ENCODE results near the gene MMEL1. TPM values are rescaled to one million over a fixed set of nuclear protein-coding genes. Genes with fewer than 3 reads are reported as not detected.

The MMEL1 gene
- total RNA-seq, 1 donor from 2014 or later = 3.4 TPM

DNA sequence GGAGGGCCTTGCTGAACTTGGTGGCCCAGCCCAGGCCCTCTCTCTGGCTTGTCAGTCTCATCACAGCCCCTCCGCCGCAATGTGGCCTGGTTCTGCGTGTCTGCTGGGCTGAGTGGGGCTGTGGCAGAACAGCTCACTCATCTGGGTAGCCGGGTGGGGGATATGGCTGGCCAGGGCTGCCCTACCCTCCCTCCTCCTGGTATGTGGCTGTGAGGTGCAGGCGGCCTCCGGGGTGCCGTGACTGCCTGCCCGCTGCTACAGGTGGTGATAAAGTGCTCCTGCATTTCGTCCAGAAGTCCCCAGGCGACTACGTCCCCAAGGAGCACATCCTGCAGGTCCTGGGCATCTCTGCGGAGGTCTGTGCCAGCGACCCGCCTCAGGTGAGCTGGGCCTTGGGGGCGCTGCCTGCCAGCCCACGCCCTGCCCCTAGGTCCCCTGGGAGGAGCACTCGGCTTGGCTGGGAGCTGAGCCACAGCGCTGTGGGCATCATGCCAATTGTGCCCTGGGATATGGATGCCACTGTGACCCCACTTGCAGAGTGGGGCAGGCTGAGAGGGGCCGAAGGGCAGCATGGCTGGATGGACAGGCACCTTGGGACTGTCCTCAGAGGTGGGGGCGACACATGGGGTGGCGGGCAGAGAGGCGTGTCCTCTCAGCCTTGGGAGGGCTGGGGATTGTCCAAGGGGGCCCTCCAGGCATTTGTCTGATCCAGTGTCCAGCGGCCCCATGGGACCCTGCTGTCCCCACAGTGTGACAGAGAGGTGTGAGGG lies 44.0 kb downstream of the MMEL1 start:
- peak overlapping the region; percentile 33 for H3K4me3 Mint-ChIP-seq
- no peak overlapping the region for H3K27ac Mint-ChIP-seq
- H3K4me1 Mint-ChIP-seq = peaks cover 30% of the 10 kb centered on the region
- no peaks in the 10 kb centered on the region for H3K9me3 Mint-ChIP-seq
- DNase-seq (ENCODE audit: low spot score in 2 of 2, unreplicated experiment in 2 of 2) = no peak
- H3K36me3 Mint-ChIP-seq = no peaks in the 10 kb centered on the region
- TF ChIP-seq, protein P1, sequence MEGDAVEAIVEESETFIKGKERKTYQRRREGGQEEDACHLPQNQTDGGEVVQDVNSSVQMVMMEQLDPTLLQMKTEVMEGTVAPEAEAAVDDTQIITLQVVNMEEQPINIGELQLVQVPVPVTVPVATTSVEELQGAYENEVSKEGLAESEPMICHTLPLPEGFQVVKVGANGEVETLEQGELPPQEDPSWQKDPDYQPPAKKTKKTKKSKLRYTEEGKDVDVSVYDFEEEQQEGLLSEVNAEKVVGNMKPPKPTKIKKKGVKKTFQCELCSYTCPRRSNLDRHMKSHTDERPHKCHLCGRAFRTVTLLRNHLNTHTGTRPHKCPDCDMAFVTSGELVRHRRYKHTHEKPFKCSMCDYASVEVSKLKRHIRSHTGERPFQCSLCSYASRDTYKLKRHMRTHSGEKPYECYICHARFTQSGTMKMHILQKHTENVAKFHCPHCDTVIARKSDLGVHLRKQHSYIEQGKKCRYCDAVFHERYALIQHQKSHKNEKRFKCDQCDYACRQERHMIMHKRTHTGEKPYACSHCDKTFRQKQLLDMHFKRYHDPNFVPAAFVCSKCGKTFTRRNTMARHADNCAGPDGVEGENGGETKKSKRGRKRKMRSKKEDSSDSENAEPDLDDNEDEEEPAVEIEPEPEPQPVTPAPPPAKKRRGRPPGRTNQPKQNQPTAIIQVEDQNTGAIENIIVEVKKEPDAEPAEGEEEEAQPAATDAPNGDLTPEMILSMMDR (IDR thresholded peaks at IDR 0.05; ENCODE audit: unreplicated experiment) = no peak
- no peaks in the 10 kb centered on the region for H3K27me3 Mint-ChIP-seq (ENCODE audit: low read depth)

DNA sequence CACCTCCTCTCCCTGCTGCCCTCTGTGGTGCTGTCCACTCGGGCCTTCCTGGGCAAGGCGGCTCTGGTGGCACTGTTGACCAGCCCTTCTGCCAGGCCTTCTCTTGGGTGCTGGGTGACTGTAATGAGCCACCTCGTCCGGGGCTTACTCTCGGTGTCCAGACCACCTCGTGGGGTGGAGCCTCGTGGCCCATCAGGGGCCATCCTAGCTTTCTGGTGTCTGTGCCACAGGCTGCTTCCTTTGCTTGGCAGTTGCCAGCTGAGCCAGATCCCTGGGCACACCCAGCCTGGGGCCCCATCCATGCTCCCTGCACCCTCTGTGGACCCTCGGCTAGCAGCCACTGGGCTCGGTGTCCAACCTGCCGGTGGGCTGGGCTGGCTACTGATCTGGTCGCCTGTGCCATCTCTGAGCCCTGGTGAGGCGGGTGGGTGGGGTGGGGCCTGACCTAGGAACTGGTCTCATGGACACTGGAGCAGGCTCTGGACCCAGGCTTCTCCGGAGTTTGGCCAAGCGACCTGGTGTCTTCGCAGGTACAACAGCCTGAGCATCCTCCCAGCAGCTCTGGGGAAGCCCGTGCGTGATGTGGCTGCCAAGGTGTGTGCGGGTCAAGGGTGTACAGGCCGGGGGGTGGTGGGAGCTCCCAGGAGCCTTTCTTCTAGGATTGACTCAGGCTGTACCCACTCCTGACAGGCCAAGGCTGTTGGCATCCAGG lies 44.8 kb downstream of the MMEL1 start:
- H3K27ac Mint-ChIP-seq = no peak overlapping the region
- no peaks in the 10 kb centered on the region for H3K36me3 Mint-ChIP-seq
- peaks cover 31% of the 10 kb centered on the region for H3K4me1 Mint-ChIP-seq
- DNase-seq (ENCODE audit: low spot score in 2 of 2, unreplicated experiment in 2 of 2) = peak in 1 of 2 experiments; percentile 8
- H3K27me3 Mint-ChIP-seq (ENCODE audit: low read depth) = no peaks in the 10 kb centered on the region
- no peaks in the 10 kb centered on the region for H3K9me3 Mint-ChIP-seq
- peak overlapping the region; percentile 81 for H3K4me3 Mint-ChIP-seq
- TF ChIP-seq, protein P1 (IDR thresholded peaks at IDR 0.05; ENCODE audit: unreplicated experiment) = no peak

DNA sequence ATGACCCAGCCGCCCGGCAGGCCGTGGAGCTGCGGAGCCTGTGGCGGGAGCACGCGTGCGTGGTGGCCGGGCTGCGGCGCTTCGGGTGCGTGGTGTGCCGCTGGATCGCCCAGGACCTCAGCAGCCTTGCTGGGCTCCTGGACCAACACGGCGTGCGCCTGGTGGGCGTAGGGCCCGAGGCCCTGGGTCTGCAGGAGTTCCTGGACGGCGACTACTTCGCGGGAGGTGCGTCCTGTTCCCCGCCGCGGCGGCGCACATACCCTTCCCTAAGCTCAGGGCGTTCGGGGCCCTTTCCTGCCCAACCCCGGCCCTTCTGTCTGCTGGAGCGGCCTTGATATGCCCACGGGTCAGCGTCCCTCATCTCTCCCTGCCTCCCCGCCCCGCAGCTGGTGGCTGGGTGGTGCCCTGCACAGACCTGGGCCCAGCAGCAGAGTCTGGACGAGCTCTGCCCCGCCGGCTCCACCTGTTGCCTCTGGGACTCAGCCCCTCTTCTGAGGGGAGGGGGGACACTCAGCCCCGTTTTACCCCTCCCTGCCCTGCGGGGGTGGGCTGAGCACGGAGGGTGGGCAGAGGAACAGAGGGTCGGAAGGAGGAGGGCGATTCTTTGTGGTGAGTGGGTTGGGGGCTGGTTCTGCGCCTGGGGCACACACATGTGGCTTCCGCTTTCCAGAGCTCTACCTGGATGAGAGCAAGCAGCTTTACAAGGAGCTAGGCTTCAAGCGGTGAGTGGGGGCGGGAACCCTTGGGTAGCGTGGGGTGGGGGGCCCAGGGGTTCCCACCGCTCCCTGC lies 45.6 kb downstream of the MMEL1 start:
- Mint-ChIP-seq H3K4me3 (peak overlapping the region; percentile 81), H3K9me3 (no peaks in the 10 kb centered on the region), H3K4me1 (peaks cover 29% of the 10 kb centered on the region), H3K27me3 (ENCODE audit: low read depth) (no peaks in the 10 kb centered on the region), H3K36me3 (no peaks in the 10 kb centered on the region), H3K27ac (no peak overlapping the region)
- DNase-seq (ENCODE audit: low spot score in 2 of 2, unreplicated experiment in 2 of 2) = no peak
- TF ChIP-seq, protein P1 (IDR thresholded peaks at IDR 0.05; ENCODE audit: unreplicated experiment) = no peak

DNA sequence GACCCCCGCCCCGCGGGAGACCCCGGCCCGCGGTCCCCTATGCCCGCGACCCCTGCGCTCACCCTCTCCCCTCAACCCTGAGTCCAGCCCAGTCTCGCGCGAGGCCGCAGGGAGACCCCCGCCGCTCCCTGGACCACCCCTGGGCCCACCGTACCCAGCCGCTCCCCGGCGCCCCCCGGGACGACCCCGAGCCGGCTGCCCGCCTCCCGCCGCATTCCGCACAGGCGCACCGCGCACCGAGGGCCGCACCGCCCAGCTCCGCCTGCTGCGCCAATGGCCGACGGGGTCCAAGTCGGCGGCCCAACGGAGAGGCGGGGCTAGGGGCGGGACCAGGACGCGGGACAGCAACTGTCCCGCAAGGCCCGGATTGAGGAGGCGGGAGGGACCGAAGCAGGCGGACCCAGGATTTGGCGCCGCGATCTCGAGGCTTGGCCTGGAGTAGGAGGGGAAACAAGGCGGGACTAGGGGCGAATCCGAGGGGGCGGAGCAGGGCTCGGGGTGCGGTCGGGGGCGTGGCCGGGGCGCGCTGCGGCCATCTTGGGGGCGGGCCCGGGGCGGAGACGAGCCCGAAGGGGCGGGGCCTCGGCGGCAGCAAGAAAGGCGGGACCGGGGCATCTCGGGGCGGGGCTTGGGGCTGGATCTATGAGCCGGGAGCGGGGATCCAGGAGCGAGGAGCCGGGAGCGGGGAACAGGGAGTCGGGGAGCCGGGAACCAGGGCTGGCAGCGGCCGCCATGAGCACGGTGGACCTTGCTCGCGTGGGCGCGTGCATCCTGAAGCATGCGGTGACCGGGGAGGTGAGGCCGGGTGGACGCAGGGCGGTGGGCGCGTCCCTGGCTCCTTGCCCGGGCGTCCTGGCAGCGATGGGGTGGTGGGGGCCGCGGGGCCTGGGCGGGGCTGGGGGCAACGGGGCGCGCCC lies 46.4 kb downstream of the MMEL1 start, which contains the start of gene PRXL2B:
TSS of gene PRXL2B (plus strand) at position 624 of the 917 bp plus-strand sequence. CDS start at position 733, 109 bp downstream.
- peak; percentile 99 to 100 for DNase-seq (ENCODE audit: low spot score in 2 of 2, unreplicated experiment in 2 of 2)
- Mint-ChIP-seq H3K4me1 (peaks cover 30% of the 10 kb centered on the region), H3K27me3 (ENCODE audit: low read depth) (no peaks in the 10 kb centered on the region), H3K9me3 (no peaks in the 10 kb centered on the region), H3K36me3 (no peaks in the 10 kb centered on the region), H3K4me3 (peak within 1 kb of the TSS; percentile 81), H3K27ac (peak within 1 kb of the TSS; percentile 94)
- TF ChIP-seq, protein P1 (IDR thresholded peaks at IDR 0.05; ENCODE audit: unreplicated experiment) = no peak
